Measurements from ENCODE around the gene STIM2.

STIM2 gene

GRCh38 chr4:26900765-26901164, 40.1 kb downstream of the STIM2 start:
- CTCF ChIA-PET: no interaction called here
- POLR2A ChIA-PET: no interaction called here
- DNase-seq (ENCODE audit: extremely low spot score): no peak
- TF ChIP-seq L3MBTL2 (conservative IDR thresholded peaks at IDR 0.05): no peak
- no peak for TF ChIP-seq SP1 (IDR thresholded peaks at IDR 0.05)
- no peak for TF ChIP-seq SUZ12 (IDR thresholded peaks at IDR 0.05)
- TF ChIP-seq PKNOX1 (IDR thresholded peaks at IDR 0.05): no peak
- TF ChIP-seq FOXM1 (IDR thresholded peaks at IDR 0.05; ENCODE audit: borderline replicate concordance): no peak

GRCh38 chr4:26905172-26905571, 44.5 kb downstream of the STIM2 start:
- no peak for DNase-seq (ENCODE audit: extremely low spot score)
- POLR2A ChIA-PET: no interaction called here
- TF ChIP-seq PKNOX1 (IDR thresholded peaks at IDR 0.05) (no peak), ARNT (IDR thresholded peaks at IDR 0.05) (no peak), SP1 (IDR thresholded peaks at IDR 0.05) (no peak), FOXM1 (IDR thresholded peaks at IDR 0.05; ENCODE audit: borderline replicate concordance) (no peak), HDGF (IDR thresholded peaks at IDR 0.05; ENCODE audit: borderline replicate concordance) (no peak), L3MBTL2 (conservative IDR thresholded peaks at IDR 0.05) (no peak), NFRKB (IDR thresholded peaks at IDR 0.05) (no peak)
- CTCF ChIA-PET: no interaction called here

- CTCF ChIA-PET: no interaction called here
- TF ChIP-seq CTBP1 (IDR thresholded peaks at IDR 0.05; ENCODE audit: borderline replicate concordance) (no peak), SUZ12 (IDR thresholded peaks at IDR 0.05) (no peak), NFRKB (IDR thresholded peaks at IDR 0.05) (no peak), PKNOX1 (IDR thresholded peaks at IDR 0.05) (no peak), BHLHE40 (IDR thresholded peaks at IDR 0.05; ENCODE audit: borderline replicate concordance) (no peak), FOXM1 (IDR thresholded peaks at IDR 0.05; ENCODE audit: borderline replicate concordance) (no peak), L3MBTL2 (conservative IDR thresholded peaks at IDR 0.05) (no peak), HDGF (IDR thresholded peaks at IDR 0.05; ENCODE audit: borderline replicate concordance) (no peak), TARDBP (IDR thresholded peaks at IDR 0.05) (no peak), ARNT (IDR thresholded peaks at IDR 0.05) (no peak), FOXA1 (IDR thresholded peaks at IDR 0.05) (no peak), ELF4 (IDR thresholded peaks at IDR 0.05) (no peak), ZNF384 (IDR thresholded peaks at IDR 0.05) (no peak), FOXK2 (IDR thresholded peaks at IDR 0.05) (no peak), LEF1 (IDR thresholded peaks at IDR 0.05; ENCODE audit: borderline replicate concordance) (no peak), SP1 (IDR thresholded peaks at IDR 0.05) (no peak)
- POLR2A ChIA-PET: no interaction called here
- no peak for DNase-seq (ENCODE audit: extremely low spot score)
Observed at GRCh38 chr4:26907731-26908599, 47.3 kb downstream of the STIM2 start.

GRCh38 chr4:26909369-26909768, 48.7 kb downstream of the STIM2 start:
- DNase-seq (ENCODE audit: extremely low spot score): no peak
- CTCF ChIA-PET: interaction anchor here (0.7 kb wide), 1 partner anchor 807 kb away, joined by 3 read pairs; no protein-coding TSS in a partner anchor
- POLR2A ChIA-PET: no interaction called here
- TF ChIP-seq L3MBTL2 (conservative IDR thresholded peaks at IDR 0.05): no peak

GRCh38 chr4:26911254-26911653, 50.6 kb downstream of the STIM2 start:
- CTCF ChIA-PET: no interaction called here
- POLR2A ChIA-PET: no interaction called here
- TF ChIP-seq SP1 (IDR thresholded peaks at IDR 0.05): no peak
- TF ChIP-seq TARDBP (IDR thresholded peaks at IDR 0.05): no peak
- TF ChIP-seq FOXM1 (IDR thresholded peaks at IDR 0.05; ENCODE audit: borderline replicate concordance): no peak
- no peak for TF ChIP-seq ELF4 (IDR thresholded peaks at IDR 0.05)
- TF ChIP-seq ZNF384 (IDR thresholded peaks at IDR 0.05): no peak
- TF ChIP-seq FOXA1 (IDR thresholded peaks at IDR 0.05): no peak
- no peak for TF ChIP-seq SUZ12 (IDR thresholded peaks at IDR 0.05)
- no peak for TF ChIP-seq BHLHE40 (IDR thresholded peaks at IDR 0.05; ENCODE audit: borderline replicate concordance)
- no peak for TF ChIP-seq PKNOX1 (IDR thresholded peaks at IDR 0.05)
- TF ChIP-seq HDGF (IDR thresholded peaks at IDR 0.05; ENCODE audit: borderline replicate concordance): no peak
- no peak for TF ChIP-seq ARNT (IDR thresholded peaks at IDR 0.05)
- no peak for TF ChIP-seq NFRKB (IDR thresholded peaks at IDR 0.05)
- no peak for DNase-seq (ENCODE audit: extremely low spot score)

- DNase-seq (ENCODE audit: extremely low spot score): no peak
- ChIA-PET POLR2A (no interaction called here), CTCF (no interaction called here)
- TF ChIP-seq HDGF (IDR thresholded peaks at IDR 0.05; ENCODE audit: borderline replicate concordance) (no peak), BHLHE40 (IDR thresholded peaks at IDR 0.05; ENCODE audit: borderline replicate concordance) (no peak), ARNT (IDR thresholded peaks at IDR 0.05) (no peak), SP1 (IDR thresholded peaks at IDR 0.05) (no peak), SUZ12 (IDR thresholded peaks at IDR 0.05) (no peak), TARDBP (IDR thresholded peaks at IDR 0.05) (no peak), FOXA1 (IDR thresholded peaks at IDR 0.05) (no peak), FOXK2 (IDR thresholded peaks at IDR 0.05) (no peak), ZNF384 (IDR thresholded peaks at IDR 0.05) (no peak), ELF4 (IDR thresholded peaks at IDR 0.05) (no peak), LEF1 (IDR thresholded peaks at IDR 0.05; ENCODE audit: borderline replicate concordance) (no peak), FOXM1 (IDR thresholded peaks at IDR 0.05; ENCODE audit: borderline replicate concordance) (no peak)
Observed at GRCh38 chr4:26912069-26912468, 51.4 kb downstream of the STIM2 start.
